ENCODE results near the gene GHR. TPM values are rescaled to one million over a fixed set of nuclear protein-coding genes. Genes with fewer than 3 reads are reported as not detected.

The GHR gene
- total and polyA plus RNA-seq, 3 experiments from 2014 or later, result not detected

GRCh38 chr5:42595597-42595996, 172.4 kb downstream of the GHR start:
- H3K36me3 Mint-ChIP-seq, result no peaks in the 10 kb centered on the region
- peaks cover 0 to 3% (median 0%) of the 10 kb centered on the region in 3 donors for H3K4me1 Mint-ChIP-seq

DNA sequence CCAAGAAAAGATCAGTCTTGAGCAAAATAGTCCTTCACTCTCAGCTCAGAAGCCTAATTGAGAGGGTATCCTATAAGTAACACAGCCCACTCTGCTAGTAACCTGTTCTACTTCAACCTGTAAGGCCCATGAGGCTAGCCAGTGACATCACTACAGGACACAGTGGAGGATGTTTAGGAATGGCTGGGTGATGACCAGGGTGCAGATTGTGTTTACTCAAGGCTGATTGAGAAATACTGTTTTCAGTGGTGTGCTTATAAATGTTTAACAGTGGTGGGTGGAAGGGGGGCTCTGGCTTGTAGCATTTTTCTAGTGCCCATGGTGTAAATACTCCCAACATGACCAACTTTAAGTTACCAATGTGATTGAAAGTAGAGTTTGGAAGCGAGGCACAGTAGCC, 173.6 kb downstream of the GHR start:
- Histone ChIP-seq H3K27ac (ENCODE audit: low read depth, low read length) (no peak overlapping the region), H3K4me3 (ENCODE audit: low read length) (no peak overlapping the region), H3K36me3 (ENCODE audit: insufficient read depth, low read length) (no peaks in the 10 kb centered on the region), H3K9me3 (ENCODE audit: low read length) (no peaks in the 10 kb centered on the region), H3K27me3 (ENCODE audit: insufficient read depth, low read length, poor library complexity, severe bottlenecking) (no peaks in the 10 kb centered on the region), H3K4me1 (ENCODE audit: insufficient read depth, low read length) (no peaks in the 10 kb centered on the region)
- DNase-seq, result no peak
- CTCF ChIA-PET, result interaction anchor here (1.2 kb wide), 1 partner anchor 13 kb away, joined by 3 read pairs; no protein-coding TSS in a partner anchor
- H3K4me3 Mint-ChIP-seq, result no peak overlapping the region
- H3K27me3 Mint-ChIP-seq, result peaks cover 3 to 19% of the 10 kb centered on the region in 2 donors
- no peak overlapping the region for H3K27ac Mint-ChIP-seq
- H3K9me3 Mint-ChIP-seq, result no peaks in the 10 kb centered on the region
- no peaks in the 10 kb centered on the region for H3K4me1 Mint-ChIP-seq
- H3K36me3 Mint-ChIP-seq, result no peaks in the 10 kb centered on the region
- POLR2A ChIA-PET, result no interaction called here

More at GRCh38 chr5:42595597-42595996, 172.4 kb downstream of the GHR start:
- POLR2A ChIA-PET, result no interaction called here
- H3K27me3 Mint-ChIP-seq, result peaks cover 6 to 25% of the 10 kb centered on the region in 2 donors
- H3K27ac ChIP-seq (ENCODE audit: low read depth, low read length), result no peak overlapping the region
- CTCF ChIA-PET, result interaction anchor here (1.2 to 1.4 kb wide), 2 partner anchors 9 to 12 kb away, joined by 3 read pairs; no protein-coding TSS in a partner anchor
- H3K9me3 ChIP-seq (ENCODE audit: low read length), result no peaks in the 10 kb centered on the region
- no peaks in the 10 kb centered on the region for H3K9me3 Mint-ChIP-seq
- H3K36me3 ChIP-seq (ENCODE audit: insufficient read depth, low read length), result no peaks in the 10 kb centered on the region
- no peak for DNase-seq
- no peak overlapping the region for H3K4me3 ChIP-seq (ENCODE audit: low read length)
- no peak overlapping the region for H3K4me3 Mint-ChIP-seq
- no peak overlapping the region for H3K27ac Mint-ChIP-seq
- no peaks in the 10 kb centered on the region for H3K27me3 ChIP-seq (ENCODE audit: insufficient read depth, low read length, poor library complexity, severe bottlenecking)
- no peaks in the 10 kb centered on the region for H3K4me1 ChIP-seq (ENCODE audit: insufficient read depth, low read length)

- POLR2A ChIA-PET, result no interaction called here
- H3K9me3 Mint-ChIP-seq, result no peaks in the 10 kb centered on the region
These were observed 174.2 kb downstream of the GHR start for GRCh38 chr5:42597318-42597937.

GRCh38 chr5:42598311-42598710, 175.1 kb downstream of the GHR start:
- POLR2A ChIA-PET, result no interaction called here
- Mint-ChIP-seq H3K9me3 (no peaks in the 10 kb centered on the region), H3K27ac (no peak overlapping the region), H3K4me1 (no peaks in the 10 kb centered on the region), H3K27me3 (peaks cover 3 to 14% of the 10 kb centered on the region in 2 donors), H3K4me3 (no peak overlapping the region), H3K36me3 (no peaks in the 10 kb centered on the region)
- CTCF ChIA-PET, result no interaction called here
- Histone ChIP-seq H3K4me3 (ENCODE audit: low read length) (no peak overlapping the region), H3K27ac (ENCODE audit: low read depth, low read length) (no peak overlapping the region), H3K27me3 (ENCODE audit: insufficient read depth, low read length, poor library complexity, severe bottlenecking) (no peaks in the 10 kb centered on the region), H3K4me1 (ENCODE audit: insufficient read depth, low read length) (no peaks in the 10 kb centered on the region), H3K9me3 (ENCODE audit: low read length) (no peaks in the 10 kb centered on the region), H3K36me3 (ENCODE audit: insufficient read depth, low read length) (no peaks in the 10 kb centered on the region)
- no peak for DNase-seq

More at GRCh38 chr5:42597318-42597937, 174.2 kb downstream of the GHR start:
- no peaks in the 10 kb centered on the region for H3K4me1 ChIP-seq (ENCODE audit: insufficient read depth, low read length)
- H3K36me3 ChIP-seq (ENCODE audit: insufficient read depth, low read length), result no peaks in the 10 kb centered on the region
- H3K27ac Mint-ChIP-seq, result no peak overlapping the region
- H3K27me3 ChIP-seq (ENCODE audit: insufficient read depth, low read length, poor library complexity, severe bottlenecking), result no peaks in the 10 kb centered on the region
- H3K36me3 Mint-ChIP-seq, result no peaks in the 10 kb centered on the region
- no peak overlapping the region for H3K27ac ChIP-seq (ENCODE audit: low read depth, low read length)
- peaks cover 3 to 16% of the 10 kb centered on the region in 2 donors for H3K27me3 Mint-ChIP-seq
- H3K9me3 ChIP-seq (ENCODE audit: low read length), result no peaks in the 10 kb centered on the region
- H3K4me3 ChIP-seq (ENCODE audit: low read length), result no peak overlapping the region
- no peak for DNase-seq
- no peak overlapping the region for H3K4me3 Mint-ChIP-seq
- CTCF ChIA-PET, result no interaction called here
- no peaks in the 10 kb centered on the region for H3K4me1 Mint-ChIP-seq

DNA sequence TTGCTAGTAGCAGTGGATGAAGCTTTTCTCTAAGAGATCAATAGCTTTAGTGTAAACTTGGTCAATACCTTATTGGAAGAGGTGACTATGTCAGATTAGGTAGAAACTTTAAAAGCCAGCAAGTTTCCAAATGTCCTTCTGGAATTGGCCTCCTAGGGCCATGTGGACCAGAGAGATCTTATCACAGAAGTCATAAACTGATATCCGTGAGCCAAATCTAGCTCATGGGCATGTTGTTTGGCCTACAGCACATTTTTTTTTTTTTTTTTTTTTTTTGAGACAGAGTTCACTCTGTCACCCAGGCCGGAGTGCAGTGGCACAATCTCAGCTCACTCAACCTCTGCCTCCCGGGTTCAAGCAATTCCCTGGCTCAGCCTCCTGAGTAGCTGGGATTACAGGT, 175.9 kb downstream of the GHR start:
- H3K9me3 ChIP-seq (ENCODE audit: low read length), result no peaks in the 10 kb centered on the region
- ChIA-PET POLR2A (no interaction called here), CTCF (interaction anchor here (1.6 kb wide), 1 partner anchor 16 kb away, joined by 6 read pairs; no protein-coding TSS in a partner anchor)
- H3K27me3 ChIP-seq (ENCODE audit: insufficient read depth, low read length, poor library complexity, severe bottlenecking), result no peaks in the 10 kb centered on the region
- no peaks in the 10 kb centered on the region for H3K9me3 Mint-ChIP-seq
- no peak for DNase-seq
- peaks cover 3 to 11% of the 10 kb centered on the region in 2 donors for H3K27me3 Mint-ChIP-seq
- no peak overlapping the region for H3K27ac ChIP-seq (ENCODE audit: low read depth, low read length)
- H3K4me1 ChIP-seq (ENCODE audit: insufficient read depth, low read length), result no peaks in the 10 kb centered on the region
- H3K27ac Mint-ChIP-seq, result no peak overlapping the region
- no peak overlapping the region for H3K4me3 ChIP-seq (ENCODE audit: low read length)
- no peak overlapping the region for H3K4me3 Mint-ChIP-seq
- no peaks in the 10 kb centered on the region for H3K36me3 ChIP-seq (ENCODE audit: insufficient read depth, low read length)
- H3K36me3 Mint-ChIP-seq, result no peaks in the 10 kb centered on the region
- H3K4me1 Mint-ChIP-seq, result no peaks in the 10 kb centered on the region

GRCh38 chr5:42600441-42600840, 177.2 kb downstream of the GHR start:
- Mint-ChIP-seq H3K4me1 (no peaks in the 10 kb centered on the region), H3K27me3 (peaks cover 2 to 11% of the 10 kb centered on the region in 2 donors), H3K36me3 (no peaks in the 10 kb centered on the region), H3K4me3 (no peak overlapping the region), H3K27ac (no peak overlapping the region), H3K9me3 (no peaks in the 10 kb centered on the region)
- no peaks in the 10 kb centered on the region for H3K4me1 ChIP-seq (ENCODE audit: insufficient read depth, low read length)
- no peaks in the 10 kb centered on the region for H3K36me3 ChIP-seq (ENCODE audit: insufficient read depth, low read length)
- no peak overlapping the region for H3K27ac ChIP-seq (ENCODE audit: low read depth, low read length)
- H3K9me3 ChIP-seq (ENCODE audit: low read length), result no peaks in the 10 kb centered on the region
- ChIA-PET CTCF (interaction anchor here (0.8 kb wide), 1 partner anchor 15 kb away, joined by 3 read pairs; no protein-coding TSS in a partner anchor), POLR2A (no interaction called here)
- H3K27me3 ChIP-seq (ENCODE audit: insufficient read depth, low read length, poor library complexity, severe bottlenecking), result no peaks in the 10 kb centered on the region
- no peak for DNase-seq
- H3K4me3 ChIP-seq (ENCODE audit: low read length), result no peak overlapping the region

- no peaks in the 10 kb centered on the region for H3K36me3 Mint-ChIP-seq
- H3K4me3 Mint-ChIP-seq, result no peak overlapping the region
- CTCF ChIA-PET, result interaction anchor here (0.7 to 1.9 kb wide), 2 partner anchors 9 to 33 kb away, joined by 3 read pairs; no protein-coding TSS in a partner anchor
- Histone ChIP-seq H3K9me3 (ENCODE audit: low read length) (no peaks in the 10 kb centered on the region), H3K4me3 (ENCODE audit: low read length) (no peak overlapping the region), H3K4me1 (ENCODE audit: insufficient read depth, low read length) (no peaks in the 10 kb centered on the region), H3K27me3 (ENCODE audit: insufficient read depth, low read length, poor library complexity, severe bottlenecking) (no peaks in the 10 kb centered on the region), H3K27ac (ENCODE audit: low read depth, low read length) (no peak overlapping the region), H3K36me3 (ENCODE audit: insufficient read depth, low read length) (no peaks in the 10 kb centered on the region)
- H3K27ac Mint-ChIP-seq, result peak overlapping the region in 1 of 8 donors; percentile 25
- peaks cover 0 to 3% (median 0%) of the 10 kb centered on the region in 5 donors for H3K9me3 Mint-ChIP-seq
- POLR2A ChIA-PET, result no interaction called here
- H3K27me3 Mint-ChIP-seq, result peaks cover 4 to 33% of the 10 kb centered on the region in 2 donors
- no peaks in the 10 kb centered on the region for H3K4me1 Mint-ChIP-seq
- no peak for DNase-seq
These were observed 181.0 kb downstream of the GHR start for GRCh38 chr5:42604171-42604711.

DNA sequence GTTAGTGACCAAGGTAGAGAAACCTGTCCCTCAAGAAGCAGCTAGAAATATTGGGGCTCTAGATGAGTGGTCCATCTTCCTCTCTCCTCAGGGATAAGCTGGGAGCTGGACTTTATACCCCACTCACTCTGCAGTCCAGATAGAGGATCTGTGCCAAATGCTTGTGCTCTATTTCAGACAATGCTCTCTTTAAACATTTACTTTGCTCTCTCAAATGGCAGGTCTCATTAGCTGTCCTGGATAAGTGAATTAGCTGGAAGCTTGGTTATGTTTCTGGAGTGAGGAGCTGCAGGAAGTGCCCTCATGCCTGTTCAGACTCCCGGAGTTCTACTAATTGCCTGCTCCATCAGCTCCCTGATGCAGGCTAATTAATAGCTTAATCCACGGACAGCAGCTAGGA, 182.3 kb downstream of the GHR start:
- ChIA-PET CTCF (interaction anchor here (1.9 kb wide), 1 partner anchor 10 kb away, joined by 3 read pairs; no protein-coding TSS in a partner anchor), POLR2A (no interaction called here)
- Histone ChIP-seq H3K9me3 (ENCODE audit: low read length) (no peaks in the 10 kb centered on the region), H3K4me3 (ENCODE audit: low read length) (no peak overlapping the region), H3K27me3 (ENCODE audit: insufficient read depth, low read length, poor library complexity, severe bottlenecking) (no peaks in the 10 kb centered on the region), H3K4me1 (ENCODE audit: insufficient read depth, low read length) (no peaks in the 10 kb centered on the region), H3K36me3 (ENCODE audit: insufficient read depth, low read length) (no peaks in the 10 kb centered on the region), H3K27ac (ENCODE audit: low read depth, low read length) (no peak overlapping the region)
- Mint-ChIP-seq H3K27me3 (peaks cover 4 to 45% of the 10 kb centered on the region in 2 donors), H3K4me3 (no peak overlapping the region), H3K4me1 (no peaks in the 10 kb centered on the region), H3K9me3 (peaks cover 0 to 3% (median 0%) of the 10 kb centered on the region in 5 donors), H3K36me3 (no peaks in the 10 kb centered on the region), H3K27ac (no peak overlapping the region)
- no peak for DNase-seq
